HCT116 (cell line): ENCODE results near the gene CNDP2. TPM values are rescaled to one million over a fixed set of nuclear protein-coding genes. Genes with fewer than 3 reads are reported as not detected.

Experiments
- ATAC-seq: fragments of 200-7000 bp; cut with Tn5 transposase; 2 replicates; pipeline ENCODE4 v1.9.1; 2020; ENCODE audit warnings: mild to moderate bottlenecking, moderate library complexity
- BruUV-seq: library from RNA; stranded (reverse); fragments of 400-500 nt; replicated peaks from 2 replicates; lab custom pipeline; 2021; lab: Mats Ljungman, UMichigan
- CTCF ChIA-PET: fragments of 300-600 bp; sonication (Branson Sonifier 250); formaldehyde crosslinking; loops from one replicate; lab custom pipeline; 2021; ENCODE audit warnings: antibody characterized with exemption; lab: Charles Lee
- POLR2A ChIA-PET: fragments of 300-600, 350-600 bp; sonication (Branson Sonifier 250); formaldehyde crosslinking; loops from one replicate; lab custom pipeline; 2021; ENCODE audit warnings: antibody characterized with exemption; lab: Charles Lee
- RAD21 ChIA-PET, 2 experiments: fragments of 300-600 bp; sonication (Branson Sonifier 250); formaldehyde crosslinking; loops; one replicate each; lab custom pipeline; 2023; ENCODE audit warnings: low total read pairs in 2 of 2; ENCODE audit not compliant: uncharacterized antibody in 2 of 2, unreplicated experiment in 2 of 2, low non-redundant PET in 1 of 2; lab: Charles Lee
- DNase-seq: peaks from one replicate; pipeline ENCODE4 v3.0.0-alpha.2; 2010; ENCODE audit warnings: low read depth, low spot score
- H2AFZ ChIP-seq: fragments of 200-600 bp; shearing (Covaris generic), sonication (generic); 2 replicates; pipeline ENCODE4 v1.6.1; 2017; ENCODE audit warnings: low read depth, mixed run types, mixed read lengths, antibody characterized with exemption, low read length; ENCODE audit not compliant: poor library complexity, severe bottlenecking
- H3K27ac ChIP-seq: 2 replicates; pipeline ENCODE4 v1.5.1; 2012; ENCODE audit warnings: low read depth, low read length
- H3K27me3 ChIP-seq: fragments of 200-600 bp; sonication (generic); 2 replicates; pipeline ENCODE4 v1.6.1; 2016; ENCODE audit warnings: mixed run types, low read length, mixed read lengths; ENCODE audit not compliant: insufficient read depth
- H3K36me3 ChIP-seq, 2 experiments: fragments of 200-500 bp in 1 of 2; fragments of 200-600 bp in 1 of 2; sonication (Bioruptor generic) in 1 of 2; sonication (generic) in 1 of 2; 2 replicates each; pipeline versions ENCODE4 v1.5.1 to v1.6.1; 2014 to 2016; ENCODE audit warnings: low read length in 2 of 2, inconsistent platforms in 1 of 2, mixed read lengths in 1 of 2, mixed run types in 1 of 2; ENCODE audit not compliant: insufficient read depth in 2 of 2, control insufficient read depth in 1 of 2
- H3K4me1 ChIP-seq, 2 experiments: fragments of 200-600 bp in 1 of 2; sonication (generic) in 1 of 2; 2 replicates each; pipeline versions ENCODE4 v1.5.1 to v1.6.1; 2012 to 2017; ENCODE audit warnings: low read length in 2 of 2, inconsistent platforms in 1 of 2, mild to moderate bottlenecking in 1 of 2, mixed read lengths in 1 of 2, mixed run types in 1 of 2, moderate library complexity in 1 of 2; ENCODE audit not compliant: insufficient read depth in 2 of 2, control insufficient read depth in 1 of 2
- H3K4me2 ChIP-seq: fragments of 200-600 bp; sonication (generic); 2 replicates; pipeline ENCODE4 v1.6.1; 2017; ENCODE audit warnings: mixed run types, low read length, mixed read lengths
- H3K4me3 ChIP-seq, 2 experiments: fragments of 200-600 bp in 1 of 2; sonication (generic) in 1 of 2; replicated peaks in 1 of 2; 2 replicates each; pipeline ENCODE4 v1.5.1; 2011 to 2016; ENCODE audit warnings: low read length in 2 of 2, control low read depth in 1 of 2, low read depth in 1 of 2, mild to moderate bottlenecking in 1 of 2, mixed read lengths in 1 of 2, mixed run types in 1 of 2
- H3K79me2 ChIP-seq: fragments of 200-600 bp; sonication (generic); 2 replicates; pipeline ENCODE4 v1.6.1; 2017; ENCODE audit warnings: mild to moderate bottlenecking, mixed run types, low read length, moderate library complexity, mixed read lengths; ENCODE audit not compliant: insufficient read depth
- H3K9ac ChIP-seq: fragments of 200-600 bp; sonication (generic); 2 replicates; pipeline ENCODE4 v1.6.1; 2016; ENCODE audit warnings: low read length, mixed read lengths
- H3K9me2 ChIP-seq: fragments of 200-600 bp; sonication (generic), shearing (Covaris generic); 2 replicates; pipeline ENCODE4 v1.6.1; 2017; ENCODE audit warnings: mixed run types, mild to moderate bottlenecking, moderate library complexity; ENCODE audit not compliant: insufficient read depth
- H3K9me3 ChIP-seq, 2 experiments: fragments of 200-500 bp in 1 of 2; fragments of 200-600 bp in 1 of 2; sonication (Bioruptor generic) in 1 of 2; sonication (generic) in 1 of 2; 2 replicates each; pipeline ENCODE4 v1.6.1; 2014 to 2017; ENCODE audit warnings: low read length in 2 of 2, mixed read lengths in 2 of 2, inconsistent platforms in 1 of 2, low read depth in 1 of 2, mild to moderate bottlenecking in 1 of 2, mixed run types in 1 of 2, moderate library complexity in 1 of 2; ENCODE audit not compliant: control insufficient read depth in 1 of 2, insufficient read depth in 1 of 2
- H4K20me1 ChIP-seq: fragments of 200-600 bp; sonication (generic), shearing (Covaris generic); 2 replicates; pipeline ENCODE4 v1.6.1; 2017; ENCODE audit warnings: mixed run types, mild to moderate bottlenecking, moderate library complexity; ENCODE audit not compliant: insufficient read depth
- ATF3 ChIP-seq: IDR thresholded peaks from 2 replicates; pipeline ENCODE4 v1.6.1; 2012
- CEBPB ChIP-seq: IDR thresholded peaks from 2 replicates; pipeline ENCODE4 v1.6.1; 2012; ENCODE audit warnings: low read depth
- EGR1 ChIP-seq: IDR thresholded peaks from 2 replicates; pipeline ENCODE4 v1.6.1; 2012; ENCODE audit warnings: low read depth
- ELF1 ChIP-seq: IDR thresholded peaks from 2 replicates; pipeline ENCODE4 v1.6.1; 2012; ENCODE audit warnings: low read depth, borderline replicate concordance
- EZH2 ChIP-seq: fragments of 200-600 bp; sonication (generic); IDR thresholded peaks from 2 replicates; pipeline ENCODE4 v1.6.1; 2017; ENCODE audit warnings: antibody characterized with exemption, mixed run types
- EZH2phosphoT487 ChIP-seq: fragments of 200-600 bp; IDR thresholded peaks from 2 replicates; pipeline ENCODE4 v1.6.1; 2018; ENCODE audit warnings: antibody characterized with exemption, borderline replicate concordance
- FOSL1 ChIP-seq: IDR thresholded peaks from 2 replicates; pipeline ENCODE4 v1.6.1; 2012; ENCODE audit warnings: low read depth
- JUND ChIP-seq: IDR thresholded peaks from 2 replicates; pipeline ENCODE4 v1.6.1; 2012
- MAX ChIP-seq: IDR thresholded peaks from 2 replicates; pipeline ENCODE4 v1.6.1; 2012
- POLR2AphosphoS5 ChIP-seq: IDR thresholded peaks from 2 replicates; pipeline ENCODE4 v1.6.1; 2011; ENCODE audit warnings: mild to moderate bottlenecking, low read depth, low read length, moderate library complexity
- SIN3A ChIP-seq: IDR thresholded peaks from 2 replicates; pipeline ENCODE4 v1.6.1; 2012; ENCODE audit warnings: low read depth
- SP1 ChIP-seq: IDR thresholded peaks from 2 replicates; pipeline ENCODE4 v1.6.1; 2012; ENCODE audit warnings: low read depth
- SRF ChIP-seq: IDR thresholded peaks from 2 replicates; pipeline ENCODE4 v1.6.1; 2012; ENCODE audit warnings: low read depth
- TCF7L2 ChIP-seq: IDR thresholded peaks from 2 replicates; pipeline ENCODE4 v1.7.0; 2011; ENCODE audit warnings: borderline replicate concordance, inconsistent platforms; ENCODE audit not compliant: insufficient read depth, insufficient read length; ENCODE audit errors: extremely low read depth
- ZBTB33 ChIP-seq: IDR thresholded peaks from 2 replicates; pipeline ENCODE4 v1.6.1; 2011; ENCODE audit warnings: mild to moderate bottlenecking, low read length, moderate library complexity; ENCODE audit not compliant: insufficient replicate concordance; ENCODE audit errors: extremely low read depth
- ZFX ChIP-seq: fragments of 450-650 bp; IDR thresholded peaks from 2 replicates; pipeline ENCODE4 v1.6.1; 2017
- intact Hi-C: fragments of 100-400 bp; cut with micrococcal nuclease; formaldehyde crosslinking; loops from 2 replicates; pipeline ENCODE4 v1.10.0; 2022
- total RNA-seq: library from RNA; stranded (reverse); gene quantifications from one replicate; pipeline ENCODE4 v1.2.1, GENCODE V29; 2021; ENCODE audit not compliant: unreplicated experiment

CNDP2 gene
- total RNA-seq, 1 experiment from 2014 or later = 112 TPM

GRCh38 chr18:74506448-74507084, 10.4 kb downstream of the CNDP2 start:
- no peak for DNase-seq
- H4K20me1 ChIP-seq = no peaks in the 10 kb centered on the region
- intact Hi-C loops = no loop called here
- H3K27ac ChIP-seq = no peak overlapping the region
- POLR2A ChIA-PET = no interaction called here
- H3K4me1 ChIP-seq = no peaks in the 10 kb centered on the region
- no peak overlapping the region for H2AFZ ChIP-seq
- H3K4me3 ChIP-seq = no peak overlapping the region
- no peaks in the 10 kb centered on the region for H3K9me3 ChIP-seq
- H3K4me2 ChIP-seq = no peak overlapping the region
- TF ChIP-seq EZH2 = no peak
- TF ChIP-seq SIN3A = no peak
- no peak for TF ChIP-seq ZFX
- no peak for TF ChIP-seq EGR1
- no peak for TF ChIP-seq JUND
- no peak for TF ChIP-seq MAX
- TF ChIP-seq ZBTB33 = no peak
- TF ChIP-seq ATF3 = no peak
- TF ChIP-seq CEBPB = no peak
- TF ChIP-seq POLR2AphosphoS5 = no peak
- no peak for TF ChIP-seq EZH2phosphoT487
- TF ChIP-seq SP1 = no peak
- no peak for TF ChIP-seq TCF7L2
- no peak for TF ChIP-seq ELF1
- TF ChIP-seq SRF = no peak
- TF ChIP-seq FOSL1 = no peak
- TF ChIP-seq, all 23 proteins: peak for 0
- BruUV-seq = no TSS peak
- H3K9me2 ChIP-seq = no peaks in the 10 kb centered on the region
- H3K9ac ChIP-seq = no peak overlapping the region
- no peak for ATAC-seq
- ChIA-PET CTCF (no interaction called here), RAD21 (no interaction called here)
- H3K36me3 ChIP-seq = peaks cover 16 to 34% of the 10 kb centered on the region in 2 experiments; a peak in 3 of 4 replicates
- no peaks in the 10 kb centered on the region for H3K27me3 ChIP-seq
- no peaks in the 10 kb centered on the region for H3K79me2 ChIP-seq
